ENCODE results near the gene HJV.

HJV gene

DNA sequence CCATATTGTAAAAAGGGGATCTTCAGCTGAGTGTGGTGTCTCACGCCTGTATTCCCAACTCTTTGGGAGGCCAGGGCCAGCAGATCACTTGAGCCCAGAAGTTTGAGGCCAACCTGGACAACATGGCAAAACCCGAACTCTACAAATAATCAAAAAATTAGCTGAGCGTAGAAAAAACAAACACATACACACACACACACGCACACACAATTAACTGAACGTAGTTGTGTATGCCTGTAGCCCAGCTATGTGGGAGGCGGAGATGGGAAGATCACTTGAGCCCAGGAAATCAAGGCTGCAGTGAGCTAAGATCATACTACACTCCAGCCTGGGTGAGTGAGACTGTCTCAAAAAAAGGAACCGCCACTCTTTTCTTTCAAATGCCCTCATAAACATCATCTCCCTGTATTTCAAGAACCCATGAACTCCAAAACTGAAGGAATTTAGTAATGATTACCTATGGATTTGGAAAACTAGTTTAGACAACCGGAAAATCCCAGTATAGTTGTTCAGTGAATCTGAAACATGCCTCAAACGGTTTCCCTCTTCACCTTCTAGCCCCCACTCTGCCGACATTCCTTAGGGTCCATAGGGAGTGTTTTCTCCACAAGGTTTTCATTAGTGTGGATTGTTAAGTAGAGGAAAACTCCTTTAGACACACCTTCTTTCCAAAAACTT is 29.7 kb downstream of the HJV start:
- H3K36me3 ChIP-seq (ENCODE audit: control insufficient read depth, insufficient read depth, low read length) = peaks cover 35% of the 10 kb centered on the region
- H3K9me3 ChIP-seq (ENCODE audit: control insufficient read depth, low read length) = no peaks in the 10 kb centered on the region
- WGBS, 2 experiments (ENCODE audit: insufficient coverage in 2 of 2) = 93 to 96% methylated on average over 3 to 5 of the region's 10 CpGs
- H3K27ac ChIP-seq (ENCODE audit: low read depth, low read length, severe bottlenecking) = peak overlapping the region; percentile 18
- H3K4me1 ChIP-seq (ENCODE audit: control insufficient read depth, insufficient read depth, low read length, poor library complexity, severe bottlenecking) = peaks cover 20% of the 10 kb centered on the region
- H3K4me3 ChIP-seq (ENCODE audit: extremely low read depth, insufficient read depth, low read length, poor library complexity, severe bottlenecking) = no peak overlapping the region

DNA sequence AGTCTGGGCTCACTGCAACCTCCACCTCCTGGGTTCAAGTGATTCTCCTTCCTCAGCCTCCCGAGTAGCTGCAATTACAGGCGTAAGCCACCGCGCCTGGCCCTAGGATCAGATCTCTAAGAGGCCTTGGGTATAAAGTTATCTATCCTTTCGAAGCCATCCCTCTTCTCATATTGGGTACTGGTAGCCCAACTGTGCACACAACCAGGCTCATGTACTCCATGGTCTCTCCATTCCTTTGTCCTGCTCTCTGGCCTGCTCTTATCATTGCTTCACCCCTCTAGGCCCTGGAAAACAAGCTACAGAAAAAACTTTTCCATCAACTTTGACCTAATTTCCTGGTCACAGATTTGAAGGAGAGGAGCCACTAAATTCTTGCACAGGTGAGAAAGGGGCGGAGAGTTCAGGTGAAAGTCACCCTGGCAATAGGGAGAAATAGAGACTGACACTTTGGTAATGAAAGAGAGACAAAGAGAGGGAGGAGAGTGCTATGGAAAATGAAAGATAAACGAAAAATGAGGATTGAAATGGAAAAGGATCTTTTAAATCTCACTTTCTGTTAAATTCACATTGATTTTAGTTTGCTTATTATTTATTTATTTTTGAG is 31.2 kb downstream of the HJV start:
- H3K4me1 ChIP-seq (ENCODE audit: control insufficient read depth, insufficient read depth, low read length, poor library complexity, severe bottlenecking) = peaks cover 35% of the 10 kb centered on the region
- H3K9me3 ChIP-seq (ENCODE audit: control insufficient read depth, low read length) = no peaks in the 10 kb centered on the region
- no peak overlapping the region for H3K4me3 ChIP-seq (ENCODE audit: extremely low read depth, insufficient read depth, low read length, poor library complexity, severe bottlenecking)
- WGBS, 2 experiments (ENCODE audit: insufficient coverage in 2 of 2) = 92 to 100% methylated on average over 2 to 4 of the region's 7 CpGs
- H3K27ac ChIP-seq (ENCODE audit: low read depth, low read length, severe bottlenecking) = peak overlapping the region; percentile 30
- peaks cover 31% of the 10 kb centered on the region for H3K36me3 ChIP-seq (ENCODE audit: control insufficient read depth, insufficient read depth, low read length)

DNA sequence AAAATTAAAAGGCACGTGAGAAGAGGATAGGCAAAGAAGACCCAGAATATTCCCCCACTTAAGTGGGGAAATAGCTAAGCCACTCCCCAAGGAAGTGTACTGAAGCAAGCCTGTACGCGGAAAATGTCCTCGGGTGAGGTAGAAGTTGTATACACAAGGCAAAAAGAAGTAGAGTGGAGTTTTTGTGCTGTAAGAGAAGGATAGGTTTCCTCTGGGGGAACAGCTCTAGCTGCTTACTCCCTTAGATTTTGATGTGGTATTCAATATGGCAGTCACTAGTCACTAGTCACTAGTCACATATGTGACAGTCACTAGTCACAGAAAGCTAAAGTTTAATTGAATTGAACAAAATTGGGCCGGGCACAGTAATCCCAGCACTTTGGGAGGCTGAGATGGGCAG is 32.8 kb downstream of the HJV start:
- peaks cover 41% of the 10 kb centered on the region for H3K4me1 ChIP-seq (ENCODE audit: control insufficient read depth, insufficient read depth, low read length, poor library complexity, severe bottlenecking)
- no peak overlapping the region for H3K4me3 ChIP-seq (ENCODE audit: extremely low read depth, insufficient read depth, low read length, poor library complexity, severe bottlenecking)
- 94 to 100% methylated on average over 4 to 5 of the region's 5 CpGs for WGBS, 2 experiments (ENCODE audit: insufficient coverage in 2 of 2)
- peaks cover 16% of the 10 kb centered on the region for H3K36me3 ChIP-seq (ENCODE audit: control insufficient read depth, insufficient read depth, low read length)
- no peak overlapping the region for H3K27ac ChIP-seq (ENCODE audit: low read depth, low read length, severe bottlenecking)
- no peaks in the 10 kb centered on the region for H3K9me3 ChIP-seq (ENCODE audit: control insufficient read depth, low read length)

DNA sequence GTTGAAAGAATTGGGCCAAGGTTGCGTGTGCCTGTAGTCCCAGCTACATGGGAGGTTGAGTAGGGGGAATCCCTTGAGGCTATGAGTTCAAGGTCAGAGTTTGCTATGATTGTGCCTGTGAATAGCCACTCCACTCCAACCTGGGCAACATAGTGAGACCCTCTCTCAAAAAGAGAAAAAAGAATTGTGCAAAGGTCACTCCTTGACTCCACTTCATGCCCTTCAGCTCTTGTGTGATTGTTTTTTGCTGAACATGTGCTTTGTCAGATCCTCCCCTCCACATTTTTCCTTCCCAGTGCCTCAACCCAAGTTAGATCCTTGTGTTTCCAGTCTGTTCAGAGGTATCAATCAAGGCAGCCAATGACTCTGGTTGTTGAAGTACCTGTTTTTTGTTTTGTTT is 33.6 kb downstream of the HJV start:
- WGBS, 2 experiments (ENCODE audit: insufficient coverage in 2 of 2) = 100% methylated on average over 1 of the region's 1 CpG
- Histone ChIP-seq H3K4me3 (ENCODE audit: extremely low read depth, insufficient read depth, low read length, poor library complexity, severe bottlenecking) (no peak overlapping the region), H3K9me3 (ENCODE audit: control insufficient read depth, low read length) (no peaks in the 10 kb centered on the region), H3K36me3 (ENCODE audit: control insufficient read depth, insufficient read depth, low read length) (peaks cover 7% of the 10 kb centered on the region), H3K4me1 (ENCODE audit: control insufficient read depth, insufficient read depth, low read length, poor library complexity, severe bottlenecking) (peaks cover 41% of the 10 kb centered on the region), H3K27ac (ENCODE audit: low read depth, low read length, severe bottlenecking) (no peak overlapping the region)

DNA sequence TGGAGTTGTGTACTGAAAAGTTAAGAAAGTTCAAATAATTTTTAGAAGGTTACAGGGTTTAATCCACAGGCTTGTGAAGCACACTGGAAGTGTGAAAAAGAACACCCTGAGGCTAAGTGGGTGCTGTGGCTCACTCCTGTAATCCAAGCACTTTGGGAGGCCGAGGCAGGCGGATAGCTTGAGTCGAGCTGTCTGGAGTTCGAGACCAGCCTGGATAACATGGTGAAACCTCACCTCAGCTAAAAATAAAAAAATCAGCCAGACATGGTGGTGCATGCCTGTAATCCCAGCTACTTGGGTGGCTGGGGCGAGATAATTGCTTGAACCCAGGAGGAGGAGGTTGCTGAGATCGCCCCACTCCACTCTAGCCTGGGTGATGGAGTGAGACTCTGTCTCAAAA is 35.0 kb downstream of the HJV start:
- WGBS, 2 experiments (ENCODE audit: insufficient coverage in 2 of 2) = 87 to 91% methylated on average over 4 to 5 of the region's 6 CpGs
- Histone ChIP-seq H3K4me3 (ENCODE audit: extremely low read depth, insufficient read depth, low read length, poor library complexity, severe bottlenecking) (no peak overlapping the region), H3K36me3 (ENCODE audit: control insufficient read depth, insufficient read depth, low read length) (no peaks in the 10 kb centered on the region), H3K27ac (ENCODE audit: low read depth, low read length, severe bottlenecking) (peak overlapping the region; percentile 75), H3K9me3 (ENCODE audit: control insufficient read depth, low read length) (no peaks in the 10 kb centered on the region), H3K4me1 (ENCODE audit: control insufficient read depth, insufficient read depth, low read length, poor library complexity, severe bottlenecking) (peaks cover 45% of the 10 kb centered on the region)

DNA sequence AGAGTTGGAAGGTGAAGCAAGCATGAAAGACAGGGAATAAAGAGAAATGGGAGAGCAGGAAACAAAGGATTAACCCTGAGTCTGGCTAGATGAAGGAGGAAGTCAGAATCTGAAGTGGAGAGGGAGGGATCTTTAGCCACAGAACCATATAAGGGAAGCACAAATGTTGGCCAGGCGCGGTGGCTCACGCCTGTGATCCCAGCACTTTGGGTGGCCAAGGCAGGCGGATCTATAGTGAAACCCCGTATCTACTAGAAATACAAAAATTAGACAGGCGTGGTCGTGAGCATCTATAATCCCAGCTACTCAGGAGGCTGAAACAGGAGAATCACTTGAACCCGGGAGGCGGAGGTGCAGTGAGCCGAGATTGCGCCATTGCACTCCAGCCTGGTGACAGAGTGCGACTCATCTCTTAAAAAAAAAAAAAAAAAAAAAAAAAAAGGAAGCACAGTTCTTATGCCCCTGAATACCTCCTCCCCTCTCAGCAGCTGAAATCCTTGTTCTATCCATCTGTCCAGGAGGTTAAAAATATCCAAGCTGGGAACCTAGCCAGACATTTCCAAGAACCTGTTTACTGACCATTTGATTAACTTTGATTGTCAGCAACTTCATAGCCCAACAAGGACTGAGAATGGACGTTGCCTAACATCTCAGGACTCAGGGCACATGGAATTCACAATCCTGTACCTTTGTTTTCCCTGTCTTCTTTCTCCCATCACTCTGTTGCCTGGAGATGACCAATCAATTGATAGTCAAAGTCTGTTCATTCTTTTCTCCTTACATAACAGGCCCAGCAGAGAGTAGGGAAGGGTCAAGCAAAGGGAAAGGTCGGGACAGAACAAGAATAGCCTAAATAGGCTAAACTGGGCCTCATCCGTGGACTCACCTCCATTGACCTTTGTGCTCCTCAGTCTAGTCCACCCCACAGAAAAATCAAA is 35.8 kb downstream of the HJV start:
- no peaks in the 10 kb centered on the region for H3K9me3 ChIP-seq (ENCODE audit: control insufficient read depth, low read length)
- H3K36me3 ChIP-seq (ENCODE audit: control insufficient read depth, insufficient read depth, low read length) = no peaks in the 10 kb centered on the region
- H3K4me3 ChIP-seq (ENCODE audit: extremely low read depth, insufficient read depth, low read length, poor library complexity, severe bottlenecking) = no peak overlapping the region
- H3K4me1 ChIP-seq (ENCODE audit: control insufficient read depth, insufficient read depth, low read length, poor library complexity, severe bottlenecking) = peaks cover 46% of the 10 kb centered on the region
- 90 to 93% methylated on average over 13 to 14 of the region's 15 CpGs for WGBS, 2 experiments (ENCODE audit: insufficient coverage in 2 of 2)
- H3K27ac ChIP-seq (ENCODE audit: low read depth, low read length, severe bottlenecking) = peak overlapping the region; percentile 75

DNA sequence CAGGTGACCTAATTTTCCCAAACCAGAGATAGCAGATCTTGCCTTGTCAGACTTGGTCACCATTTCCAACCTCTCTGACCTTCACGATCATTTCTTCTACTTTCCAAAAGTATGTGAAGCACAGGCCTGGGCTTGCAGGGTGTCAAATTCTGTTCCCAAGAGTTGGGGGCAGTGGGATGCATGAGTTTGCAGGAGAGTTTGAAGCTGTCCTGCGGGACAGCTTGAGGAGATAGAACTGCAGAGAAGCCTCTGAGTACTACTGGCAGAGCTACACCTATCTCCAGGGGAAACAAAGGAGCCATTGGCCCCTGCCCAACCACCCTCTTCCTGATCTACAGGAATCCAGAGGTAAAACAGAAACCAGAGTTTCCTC is 36.4 kb downstream of the HJV start:
- peak overlapping the region; percentile 75 for H3K27ac ChIP-seq (ENCODE audit: low read depth, low read length, severe bottlenecking)
- H3K36me3 ChIP-seq (ENCODE audit: control insufficient read depth, insufficient read depth, low read length) = no peaks in the 10 kb centered on the region

DNA sequence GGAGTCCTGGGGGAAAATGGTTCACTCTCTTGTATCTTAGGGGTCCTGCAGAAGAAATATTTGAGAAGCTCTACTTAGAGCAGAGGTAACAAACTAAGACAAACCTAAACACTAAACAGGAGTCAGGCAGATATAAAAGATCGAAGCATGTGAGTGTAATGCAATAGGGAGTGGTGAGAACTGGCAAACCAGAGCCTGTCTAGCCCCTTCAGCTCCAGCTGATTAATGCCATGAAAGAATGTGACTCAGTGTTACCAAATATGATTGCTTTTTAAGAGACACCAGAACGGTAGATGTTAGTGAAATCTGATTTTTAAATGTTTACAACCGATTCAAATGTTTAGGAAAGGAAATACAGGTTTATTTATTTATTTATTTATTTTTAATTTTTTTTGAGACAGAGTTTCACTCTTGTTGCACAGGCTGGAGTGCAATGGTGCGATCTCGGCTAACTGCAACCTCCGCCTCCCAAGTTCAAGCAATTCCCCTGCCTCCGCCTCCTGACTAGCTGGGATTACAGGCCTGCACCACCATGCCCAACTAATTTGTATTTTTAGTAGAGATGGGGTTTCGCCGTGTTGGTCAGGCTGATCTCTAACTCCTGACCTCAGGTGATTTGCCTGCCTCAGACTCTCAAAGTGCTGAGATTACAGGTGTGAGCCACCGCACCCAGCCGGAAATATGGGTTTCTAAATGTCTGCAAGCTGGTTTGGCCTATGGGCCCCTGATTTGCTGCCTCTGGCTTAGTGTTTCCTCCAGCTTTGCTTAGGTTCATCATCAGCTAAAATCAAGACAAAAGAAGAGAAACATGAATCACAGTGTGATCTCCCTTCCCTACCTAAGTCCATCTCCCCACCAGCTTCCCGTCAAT is 37.3 kb downstream of the HJV start:
- H3K36me3 ChIP-seq (ENCODE audit: control insufficient read depth, insufficient read depth, low read length) = no peaks in the 10 kb centered on the region
- 92 to 97% methylated on average over 5 to 8 of the region's 12 CpGs for WGBS, 2 experiments (ENCODE audit: insufficient coverage in 2 of 2)
- H3K4me3 ChIP-seq (ENCODE audit: extremely low read depth, insufficient read depth, low read length, poor library complexity, severe bottlenecking) = no peak overlapping the region
- H3K9me3 ChIP-seq (ENCODE audit: control insufficient read depth, low read length) = no peaks in the 10 kb centered on the region
- H3K4me1 ChIP-seq (ENCODE audit: control insufficient read depth, insufficient read depth, low read length, poor library complexity, severe bottlenecking) = peaks cover 58% of the 10 kb centered on the region
- H3K27ac ChIP-seq (ENCODE audit: low read depth, low read length, severe bottlenecking) = peak overlapping the region; percentile 75

More for the DNA sequence above, 36.4 kb downstream of the HJV start:
- WGBS, 2 experiments (ENCODE audit: insufficient coverage in 2 of 2) = 80% methylated on average over 1 of the region's 2 CpGs; no CpG with 5 or more reads in 1 of the 2 experiments
- no peak overlapping the region for H3K4me3 ChIP-seq (ENCODE audit: extremely low read depth, insufficient read depth, low read length, poor library complexity, severe bottlenecking)
- H3K9me3 ChIP-seq (ENCODE audit: control insufficient read depth, low read length) = no peaks in the 10 kb centered on the region
- H3K4me1 ChIP-seq (ENCODE audit: control insufficient read depth, insufficient read depth, low read length, poor library complexity, severe bottlenecking) = peaks cover 52% of the 10 kb centered on the region

DNA sequence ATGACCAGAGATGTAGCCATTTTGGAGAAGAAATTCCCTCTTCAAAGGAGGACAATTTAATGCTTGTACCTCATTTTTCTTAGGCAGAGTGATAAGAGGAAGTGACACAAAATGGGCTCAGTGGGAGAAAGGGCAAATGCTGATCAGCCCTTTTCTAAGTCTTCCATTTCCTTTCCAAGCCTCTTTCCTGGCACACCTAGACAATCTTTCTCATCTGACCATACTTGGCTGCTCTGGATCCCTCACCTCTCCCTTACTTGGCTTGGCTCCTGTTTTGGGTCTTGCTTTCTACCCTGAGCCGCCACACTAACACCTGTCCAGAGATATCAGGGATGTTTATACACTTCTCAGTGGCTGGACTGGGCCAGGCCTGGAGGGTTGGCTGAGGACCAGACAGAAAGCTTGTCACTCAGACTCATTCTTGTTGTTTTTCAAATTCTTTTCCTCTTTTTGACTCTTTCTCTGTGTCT is 38.3 kb downstream of the HJV start:
- Histone ChIP-seq H3K4me1 (ENCODE audit: control insufficient read depth, insufficient read depth, low read length, poor library complexity, severe bottlenecking) (peaks cover 63% of the 10 kb centered on the region), H3K9me3 (ENCODE audit: control insufficient read depth, low read length) (no peaks in the 10 kb centered on the region), H3K36me3 (ENCODE audit: control insufficient read depth, insufficient read depth, low read length) (no peaks in the 10 kb centered on the region), H3K4me3 (ENCODE audit: extremely low read depth, insufficient read depth, low read length, poor library complexity, severe bottlenecking) (no peak overlapping the region), H3K27ac (ENCODE audit: low read depth, low read length, severe bottlenecking) (no peak overlapping the region)
- 100% methylated on average over 1 of the region's 1 CpG; no CpG with 5 or more reads in 1 of the 2 experiments for WGBS, 2 experiments (ENCODE audit: insufficient coverage in 2 of 2)
